ENCODE data around the gene SEC14L5. TPM values are rescaled to one million over a fixed set of nuclear protein-coding genes. Genes with fewer than 3 reads are reported as not detected.

The SEC14L5 gene
- total and polyA plus RNA-seq, 8 donors = 0.15 to 30.3 (median 0.38) TPM; not detected in 2

- 73 to 78% (median 75%) methylated on average over 24 to 25 of the region's 25 CpGs for WGBS, 5 donors
- H3K36me3 ChIP-seq = no peaks in the 10 kb centered on the region
- no peak overlapping the region for H3K4me3 ChIP-seq
- intact Hi-C loops (cut with DNase I; ENCODE audit: low total_unique reads) = no loop called here
- TF ChIP-seq EP300 (IDR thresholded peaks at IDR 0.05) (no peak), POLR2AphosphoS5 (IDR thresholded peaks at IDR 0.05) (no peak), POLR2A (IDR thresholded peaks at IDR 0.05) (no peak)
- TF ChIP-seq, protein P1, sequence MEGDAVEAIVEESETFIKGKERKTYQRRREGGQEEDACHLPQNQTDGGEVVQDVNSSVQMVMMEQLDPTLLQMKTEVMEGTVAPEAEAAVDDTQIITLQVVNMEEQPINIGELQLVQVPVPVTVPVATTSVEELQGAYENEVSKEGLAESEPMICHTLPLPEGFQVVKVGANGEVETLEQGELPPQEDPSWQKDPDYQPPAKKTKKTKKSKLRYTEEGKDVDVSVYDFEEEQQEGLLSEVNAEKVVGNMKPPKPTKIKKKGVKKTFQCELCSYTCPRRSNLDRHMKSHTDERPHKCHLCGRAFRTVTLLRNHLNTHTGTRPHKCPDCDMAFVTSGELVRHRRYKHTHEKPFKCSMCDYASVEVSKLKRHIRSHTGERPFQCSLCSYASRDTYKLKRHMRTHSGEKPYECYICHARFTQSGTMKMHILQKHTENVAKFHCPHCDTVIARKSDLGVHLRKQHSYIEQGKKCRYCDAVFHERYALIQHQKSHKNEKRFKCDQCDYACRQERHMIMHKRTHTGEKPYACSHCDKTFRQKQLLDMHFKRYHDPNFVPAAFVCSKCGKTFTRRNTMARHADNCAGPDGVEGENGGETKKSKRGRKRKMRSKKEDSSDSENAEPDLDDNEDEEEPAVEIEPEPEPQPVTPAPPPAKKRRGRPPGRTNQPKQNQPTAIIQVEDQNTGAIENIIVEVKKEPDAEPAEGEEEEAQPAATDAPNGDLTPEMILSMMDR (IDR thresholded peaks at IDR 0.05) = no peak
- DNase-seq = no peak
- H3K9me3 ChIP-seq = peaks cover 0 to 6% (median 0%) of the 10 kb centered on the region in 4 donors
- no peak overlapping the region for H3K27ac ChIP-seq
- H3K27me3 ChIP-seq = no peaks in the 10 kb centered on the region
- peaks cover 0 to 11% (median 3%) of the 10 kb centered on the region in 4 donors for H3K4me1 ChIP-seq
Measured at GRCh38 chr16:4979736-4980660, 21.9 kb downstream of the SEC14L5 start.

DNA sequence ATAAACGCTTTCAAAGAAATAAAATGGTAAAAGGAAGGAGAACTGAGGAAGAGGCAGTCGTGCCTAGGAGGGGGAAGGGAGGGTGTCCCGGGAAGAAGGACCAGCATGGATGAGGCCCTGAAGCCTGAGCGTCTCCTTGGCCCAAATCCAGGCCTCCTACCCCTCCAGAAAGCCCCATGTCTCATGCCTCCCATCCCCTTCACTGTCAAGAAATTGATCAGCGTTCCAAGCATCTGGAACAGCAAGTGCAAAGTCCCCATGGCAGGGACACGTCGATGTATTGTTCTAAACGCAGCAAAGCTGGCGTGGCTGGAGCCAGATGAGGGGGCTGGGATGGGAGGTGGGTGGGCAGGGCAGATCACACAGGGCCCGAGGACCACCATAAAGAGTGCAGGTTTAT, 22.6 kb downstream of the SEC14L5 start:
- DNase-seq = no peak
- Histone ChIP-seq H3K27ac (no peak overlapping the region), H3K4me3 (no peak overlapping the region), H3K27me3 (no peaks in the 10 kb centered on the region), H3K36me3 (no peaks in the 10 kb centered on the region), H3K9me3 (peaks cover 0 to 6% (median 0%) of the 10 kb centered on the region in 4 donors), H3K4me1 (peaks cover 0 to 11% (median 3%) of the 10 kb centered on the region in 4 donors)
- TF ChIP-seq EP300 (IDR thresholded peaks at IDR 0.05) = no peak
- TF ChIP-seq, protein P1 (IDR thresholded peaks at IDR 0.05) = no peak
- no peak for TF ChIP-seq POLR2A (IDR thresholded peaks at IDR 0.05)
- no peak for TF ChIP-seq POLR2AphosphoS5 (IDR thresholded peaks at IDR 0.05)
- WGBS, 5 donors = 73 to 85% (median 77%) methylated on average over 8 to 10 of the region's 10 CpGs
- intact Hi-C loops (cut with DNase I; ENCODE audit: low total_unique reads) = no loop called here

- Histone ChIP-seq H3K9me3 (peaks cover 0 to 6% (median 0%) of the 10 kb centered on the region in 4 donors), H3K4me1 (peaks cover 0 to 6% (median 2%) of the 10 kb centered on the region in 4 donors), H3K36me3 (no peaks in the 10 kb centered on the region), H3K4me3 (no peak overlapping the region), H3K27ac (no peak overlapping the region), H3K27me3 (peaks cover 0 to 3% (median 0%) of the 10 kb centered on the region in 3 donors)
- intact Hi-C loops (cut with DNase I; ENCODE audit: low total_unique reads) = no loop called here
- no peak for DNase-seq
- no peak for TF ChIP-seq POLR2AphosphoS5 (IDR thresholded peaks at IDR 0.05)
- no peak for TF ChIP-seq POLR2A (IDR thresholded peaks at IDR 0.05)
- TF ChIP-seq, protein P1 (IDR thresholded peaks at IDR 0.05) = no peak
- TF ChIP-seq EP300 (IDR thresholded peaks at IDR 0.05) = no peak
- WGBS, 5 donors = 79 to 87% (median 82%) methylated on average over 6 to 7 of the region's 7 CpGs
Measured at GRCh38 chr16:4981473-4981872, 23.3 kb downstream of the SEC14L5 start.

- H3K4me1 ChIP-seq = peaks cover 0 to 6% (median under 1%) of the 10 kb centered on the region in 4 donors
- no peaks in the 10 kb centered on the region for H3K36me3 ChIP-seq
- WGBS, 5 donors = 54 to 74% (median 66%) methylated on average over 11 to 20 of the region's 20 CpGs
- peaks cover 0 to 11% (median under 1%) of the 10 kb centered on the region in 3 donors for H3K27me3 ChIP-seq
- H3K9me3 ChIP-seq = peaks cover 0 to 6% (median 0%) of the 10 kb centered on the region in 4 donors
- TF ChIP-seq POLR2A (IDR thresholded peaks at IDR 0.05) (no peak), POLR2AphosphoS5 (IDR thresholded peaks at IDR 0.05) (no peak), EP300 (IDR thresholded peaks at IDR 0.05) (no peak)
- TF ChIP-seq, protein P1 (IDR thresholded peaks at IDR 0.05) = no peak
- H3K27ac ChIP-seq = no peak overlapping the region
- intact Hi-C loops (cut with DNase I; ENCODE audit: low total_unique reads) = no loop called here
- no peak overlapping the region for H3K4me3 ChIP-seq
- no peak for DNase-seq
Measured at GRCh38 chr16:4982056-4982867, 24.1 kb downstream of the SEC14L5 start.
